Fibroblast of lung (primary cell): ENCODE measurements around the gene KIF13A. TPM values are rescaled to one million over a fixed set of nuclear protein-coding genes. Genes with fewer than 3 reads are reported as not detected.
A peak's percentile ranks its signal among the peaks of the same experiment; 100 is the strongest.

Source experiments
- DNase-seq, 2 donors: peaks; one replicate each; pipeline versions ENCODE4 v3.0.0 to v3.0.0-alpha.2; 2010; ENCODE audit warnings: low read depth in 2 of 2
- H2AFZ ChIP-seq: 2 replicates; pipeline ENCODE4 v1.5.1; 2012; ENCODE audit warnings: low read length, control low read depth, inconsistent platforms
- H3K27ac ChIP-seq: 2 replicates; pipeline ENCODE4 v1.5.1; 2011; ENCODE audit warnings: low read length, control low read depth; ENCODE audit not compliant: insufficient read depth
- H3K27me3 ChIP-seq: 2 replicates; pipeline ENCODE4 v1.5.1; 2011; ENCODE audit warnings: mild to moderate bottlenecking, low read length; ENCODE audit not compliant: control insufficient read depth, insufficient read depth
- H3K36me3 ChIP-seq: 2 replicates; pipeline ENCODE4 v1.5.1; 2011; ENCODE audit warnings: low read length; ENCODE audit not compliant: control insufficient read depth, insufficient read depth
- H3K4me1 ChIP-seq: 2 replicates; pipeline ENCODE4 v1.5.1; 2011; ENCODE audit warnings: low read length; ENCODE audit not compliant: control insufficient read depth, insufficient read depth; ENCODE audit errors: extremely low read depth
- H3K4me2 ChIP-seq: 2 replicates; pipeline ENCODE4 v1.5.1; 2011; ENCODE audit warnings: low read length, control low read depth; ENCODE audit not compliant: insufficient read depth; ENCODE audit errors: extremely low read depth
- H3K4me3 ChIP-seq, 4 experiments: fragments of 200-600 bp in 1 of 4; sonication (generic) in 1 of 4; replicated peaks in 1 of 4; 2 replicates each; pipeline ENCODE4 v1.5.1; 2011 to 2016; ENCODE audit warnings: low read length in 4 of 4, low read depth in 3 of 4, mild to moderate bottlenecking in 3 of 4, control low read depth in 2 of 4, inconsistent platforms in 1 of 4, mixed read lengths in 1 of 4; ENCODE audit not compliant: insufficient read depth in 1 of 4; ENCODE audit errors: control extremely low read depth in 1 of 4
- H3K79me2 ChIP-seq: 2 replicates; pipeline ENCODE4 v1.5.1; 2012; ENCODE audit warnings: mild to moderate bottlenecking, low read length, inconsistent platforms; ENCODE audit not compliant: control insufficient read depth, insufficient read depth
- H3K9ac ChIP-seq: 2 replicates; pipeline ENCODE4 v1.5.1; 2011; ENCODE audit warnings: mild to moderate bottlenecking, low read length, control low read depth; ENCODE audit not compliant: insufficient read depth
- H3K9me3 ChIP-seq: 2 replicates; pipeline ENCODE4 v1.5.1; 2012; ENCODE audit warnings: low read depth, low read length; ENCODE audit not compliant: control insufficient read depth, insufficient read depth
- H4K20me1 ChIP-seq: 2 replicates; pipeline ENCODE4 v1.5.1; 2011; ENCODE audit warnings: low read length; ENCODE audit not compliant: control insufficient read depth, insufficient read depth; ENCODE audit errors: extremely low read depth
- EZH2 ChIP-seq: IDR thresholded peaks from 2 replicates; pipeline ENCODE4 v1.5.1; 2012; ENCODE audit warnings: low read length, control low read depth, mild to moderate bottlenecking; ENCODE audit errors: missing control alignments
- polyA plus RNA-seq, 2 donors: library from polyadenylated mRNA; depleted of rRNA in 1 of 2; stranded (reverse) in 1 of 2; unstranded in 1 of 2; fragments of >200 nt; gene quantifications; 2 replicates each; pipeline ENCODE4 v1.2.1, GENCODE V29; 2011 to 2012; ENCODE audit warnings: missing spikeins in 1 of 2
- total RNA-seq: library from RNA; depleted of rRNA; stranded (reverse); fragments of >200 nt; gene quantifications from 2 replicates; pipeline ENCODE4 v1.2.1, GENCODE V29; 2014
- TF ChIP-seq, protein P1 (sequence below), 2 donors: IDR thresholded peaks in 1 of 2; conservative IDR thresholded peaks in 1 of 2; 1 replicate in 1 of 2; 2 replicates in 1 of 2; pipeline ENCODE4 v1.5.1; 2011 to 2012; ENCODE audit warnings: low read length in 2 of 2, control low read depth in 1 of 2, inconsistent platforms in 1 of 2, low read depth in 1 of 2, mild to moderate bottlenecking in 1 of 2

The KIF13A gene
- total and polyA plus RNA-seq, 2 donors (not counting 1 experiment from before 2014, with no cell fraction given), result 52.3 to 114 TPM

- peak in 1 of 2 donors; percentile 7 for DNase-seq
- Histone ChIP-seq H3K79me2 (no peaks in the 10 kb centered on the region), H3K4me1 (peaks cover 5% of the 10 kb centered on the region), H3K27me3 (no peaks in the 10 kb centered on the region), H3K4me3 (no peak overlapping the region), H3K27ac (no peak overlapping the region), H3K9ac (no peak overlapping the region), H3K4me2 (no peak overlapping the region), H3K36me3 (no peaks in the 10 kb centered on the region), H2AFZ (no peak overlapping the region), H4K20me1 (no peaks in the 10 kb centered on the region), H3K9me3 (no peaks in the 10 kb centered on the region)
- TF ChIP-seq, protein P1, sequence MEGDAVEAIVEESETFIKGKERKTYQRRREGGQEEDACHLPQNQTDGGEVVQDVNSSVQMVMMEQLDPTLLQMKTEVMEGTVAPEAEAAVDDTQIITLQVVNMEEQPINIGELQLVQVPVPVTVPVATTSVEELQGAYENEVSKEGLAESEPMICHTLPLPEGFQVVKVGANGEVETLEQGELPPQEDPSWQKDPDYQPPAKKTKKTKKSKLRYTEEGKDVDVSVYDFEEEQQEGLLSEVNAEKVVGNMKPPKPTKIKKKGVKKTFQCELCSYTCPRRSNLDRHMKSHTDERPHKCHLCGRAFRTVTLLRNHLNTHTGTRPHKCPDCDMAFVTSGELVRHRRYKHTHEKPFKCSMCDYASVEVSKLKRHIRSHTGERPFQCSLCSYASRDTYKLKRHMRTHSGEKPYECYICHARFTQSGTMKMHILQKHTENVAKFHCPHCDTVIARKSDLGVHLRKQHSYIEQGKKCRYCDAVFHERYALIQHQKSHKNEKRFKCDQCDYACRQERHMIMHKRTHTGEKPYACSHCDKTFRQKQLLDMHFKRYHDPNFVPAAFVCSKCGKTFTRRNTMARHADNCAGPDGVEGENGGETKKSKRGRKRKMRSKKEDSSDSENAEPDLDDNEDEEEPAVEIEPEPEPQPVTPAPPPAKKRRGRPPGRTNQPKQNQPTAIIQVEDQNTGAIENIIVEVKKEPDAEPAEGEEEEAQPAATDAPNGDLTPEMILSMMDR (conservative IDR thresholded peaks at IDR 0.05 in 1 of 2, IDR thresholded peaks at IDR 0.05 in 1 of 2; ENCODE audit: low read depth in 1 of 2, low read length in 2 of 2), result no peak
- no peak for TF ChIP-seq EZH2
Observed at GRCh38 chr6:17716221-17716620, 271.2 kb downstream of the KIF13A start.

DNA sequence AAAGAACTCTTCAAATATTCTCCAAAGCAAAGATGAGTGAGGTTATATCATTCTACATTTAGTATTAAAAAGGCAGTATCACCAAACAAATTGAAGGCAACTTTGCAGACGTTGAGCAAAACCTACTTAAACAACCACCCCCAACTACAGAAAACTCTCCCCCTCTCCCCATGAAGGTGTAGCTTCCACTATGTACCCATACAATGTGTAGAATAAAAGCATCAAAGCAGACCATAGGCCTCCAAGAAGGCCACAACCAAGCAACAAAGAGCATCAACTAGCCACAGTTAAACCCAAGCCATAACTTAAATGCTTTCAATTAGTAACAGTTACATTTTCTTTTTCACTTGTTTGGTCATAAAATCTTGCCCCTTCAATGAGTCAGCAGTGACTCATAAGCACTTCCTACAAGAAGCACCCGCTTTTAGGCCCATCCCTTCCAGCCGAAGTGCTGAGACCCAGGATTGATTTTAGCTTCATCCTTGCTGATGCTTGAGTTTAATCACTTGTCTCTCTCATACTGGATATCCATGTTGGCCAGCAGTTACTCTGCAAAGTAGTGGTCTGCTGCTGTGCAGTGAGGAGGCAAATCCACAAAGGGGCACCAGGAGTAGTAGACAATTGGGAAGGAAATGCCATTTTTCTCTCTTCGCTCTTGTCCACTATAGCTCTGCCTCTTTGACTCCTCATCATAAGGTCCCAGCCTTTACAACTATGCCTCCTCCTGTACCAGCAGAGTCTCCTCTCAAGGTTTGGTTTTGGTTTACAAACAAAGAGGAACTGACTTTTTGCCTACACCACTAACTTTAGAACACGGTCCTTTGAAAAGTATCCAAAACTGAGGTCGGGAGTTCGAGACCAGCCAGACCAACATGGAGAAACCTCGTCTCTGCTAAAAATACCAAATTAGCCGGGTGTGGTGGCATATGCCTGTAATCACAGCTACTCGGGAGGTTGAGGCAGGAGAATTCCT, 272.3 kb downstream of the KIF13A start:
- no peak overlapping the region for H3K4me3 ChIP-seq
- DNase-seq, result peak; percentile 95 to 97
- H3K9ac ChIP-seq, result no peak overlapping the region
- peak overlapping the region; percentile 57 for H2AFZ ChIP-seq
- H3K79me2 ChIP-seq, result no peaks in the 10 kb centered on the region
- no peaks in the 10 kb centered on the region for H3K36me3 ChIP-seq
- no peaks in the 10 kb centered on the region for H4K20me1 ChIP-seq
- peaks cover 5% of the 10 kb centered on the region for H3K4me1 ChIP-seq
- no peaks in the 10 kb centered on the region for H3K27me3 ChIP-seq
- TF ChIP-seq, protein P1 (conservative IDR thresholded peaks at IDR 0.05 in 1 of 2, IDR thresholded peaks at IDR 0.05 in 1 of 2; ENCODE audit: low read depth in 1 of 2, low read length in 2 of 2), result peak in 1 of 2 donors; percentile 13
- no peak for TF ChIP-seq EZH2
- H3K9me3 ChIP-seq, result no peaks in the 10 kb centered on the region
- H3K27ac ChIP-seq, result peak overlapping the region; percentile 55
- H3K4me2 ChIP-seq, result peak overlapping the region; percentile 34

GRCh38 chr6:17714177-17714576, 273.3 kb downstream of the KIF13A start:
- H3K4me3 ChIP-seq, result no peak overlapping the region
- TF ChIP-seq EZH2, result no peak
- no peak overlapping the region for H3K9ac ChIP-seq
- H3K27me3 ChIP-seq, result no peaks in the 10 kb centered on the region
- H3K9me3 ChIP-seq, result no peaks in the 10 kb centered on the region
- no peak overlapping the region for H3K4me2 ChIP-seq
- DNase-seq, result peak in 1 of 2 donors; percentile 29
- no peaks in the 10 kb centered on the region for H4K20me1 ChIP-seq
- H2AFZ ChIP-seq, result no peak overlapping the region
- H3K27ac ChIP-seq, result peak overlapping the region; percentile 14
- no peaks in the 10 kb centered on the region for H3K79me2 ChIP-seq
- H3K36me3 ChIP-seq, result no peaks in the 10 kb centered on the region
- H3K4me1 ChIP-seq, result peaks cover 5% of the 10 kb centered on the region
